BJ (cell line): ENCODE data around the gene ACVR2B. TPM values are rescaled to one million over a fixed set of nuclear protein-coding genes. Genes with fewer than 3 reads are reported as not detected.

Source experiments
- CTCF ChIA-PET: fragments of 350-600 bp; formaldehyde crosslinking; extraction: SDS; loops from one replicate; lab custom pipeline; 2021; ENCODE audit warnings: antibody characterized with exemption, inconsistent platforms; lab: Yijun Ruan, JAX
- POLR2A ChIA-PET: fragments of 300-600 bp; sonication (Branson Sonifier 250); formaldehyde crosslinking; extraction: SDS; loops from one replicate; lab custom pipeline; 2021; ENCODE audit warnings: antibody characterized with exemption; lab: Charles Lee
- DNase-seq: peaks from one replicate; pipeline ENCODE4 v3.0.0-alpha.2; 2011; ENCODE audit warnings: low read depth
- H3K27me3 ChIP-seq: 2 replicates; pipeline ENCODE4 v1.6.0; 2011; ENCODE audit warnings: low read length; ENCODE audit not compliant: control insufficient read depth, insufficient read depth
- H3K36me3 ChIP-seq: 2 replicates; pipeline ENCODE4 v1.5.1; 2011; ENCODE audit warnings: low read length; ENCODE audit not compliant: control insufficient read depth, insufficient read depth
- H3K4me3 ChIP-seq: 2 replicates; pipeline ENCODE4 v1.5.1; 2011; ENCODE audit warnings: low read depth, mild to moderate bottlenecking, control low read depth, low read length
- polyA plus RNA-seq: library from polyadenylated mRNA; depleted of rRNA; stranded (reverse); fragments of >200 nt; gene quantifications from 2 replicates; pipeline ENCODE4 v1.2.3, GENCODE V29; 2011
- TF ChIP-seq, protein P1 (sequence below): IDR thresholded peaks from 2 replicates; pipeline ENCODE4 v1.5.1; 2011; ENCODE audit warnings: low read depth, mild to moderate bottlenecking, control low read depth, inconsistent platforms, low read length, moderate library complexity; ENCODE audit not compliant: insufficient read depth

The ACVR2B gene
- polyA plus RNA-seq, 1 experiment: 1.6 TPM

DNA sequence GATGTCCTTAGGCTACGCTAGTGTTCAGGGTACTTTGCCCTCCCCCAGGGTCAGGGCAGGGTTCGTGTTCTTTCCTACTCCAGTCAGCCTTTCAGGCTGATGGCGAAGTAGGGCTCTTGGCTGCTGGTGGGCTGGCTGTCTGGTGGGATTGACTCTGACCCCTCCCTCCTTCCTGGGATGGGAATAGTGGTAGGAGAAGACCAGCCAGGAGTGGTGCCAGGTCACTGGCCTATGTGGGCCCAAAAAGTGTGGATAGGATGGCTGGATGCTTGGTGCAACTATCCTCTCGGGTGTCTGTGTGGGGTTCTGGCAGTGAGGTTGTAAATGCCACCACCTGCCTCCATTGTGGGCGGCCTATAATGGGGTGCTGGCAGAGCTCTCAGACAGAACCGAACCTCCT, 22.0 kb downstream of the ACVR2B start:
- TF ChIP-seq, protein P1, sequence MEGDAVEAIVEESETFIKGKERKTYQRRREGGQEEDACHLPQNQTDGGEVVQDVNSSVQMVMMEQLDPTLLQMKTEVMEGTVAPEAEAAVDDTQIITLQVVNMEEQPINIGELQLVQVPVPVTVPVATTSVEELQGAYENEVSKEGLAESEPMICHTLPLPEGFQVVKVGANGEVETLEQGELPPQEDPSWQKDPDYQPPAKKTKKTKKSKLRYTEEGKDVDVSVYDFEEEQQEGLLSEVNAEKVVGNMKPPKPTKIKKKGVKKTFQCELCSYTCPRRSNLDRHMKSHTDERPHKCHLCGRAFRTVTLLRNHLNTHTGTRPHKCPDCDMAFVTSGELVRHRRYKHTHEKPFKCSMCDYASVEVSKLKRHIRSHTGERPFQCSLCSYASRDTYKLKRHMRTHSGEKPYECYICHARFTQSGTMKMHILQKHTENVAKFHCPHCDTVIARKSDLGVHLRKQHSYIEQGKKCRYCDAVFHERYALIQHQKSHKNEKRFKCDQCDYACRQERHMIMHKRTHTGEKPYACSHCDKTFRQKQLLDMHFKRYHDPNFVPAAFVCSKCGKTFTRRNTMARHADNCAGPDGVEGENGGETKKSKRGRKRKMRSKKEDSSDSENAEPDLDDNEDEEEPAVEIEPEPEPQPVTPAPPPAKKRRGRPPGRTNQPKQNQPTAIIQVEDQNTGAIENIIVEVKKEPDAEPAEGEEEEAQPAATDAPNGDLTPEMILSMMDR: no peak
- Histone ChIP-seq H3K4me3 (no peak overlapping the region), H3K36me3 (peaks cover 2% of the 10 kb centered on the region), H3K27me3 (no peaks in the 10 kb centered on the region)
- CTCF ChIA-PET: no interaction called here
- DNase-seq: no peak
- POLR2A ChIA-PET: no interaction called here

DNA sequence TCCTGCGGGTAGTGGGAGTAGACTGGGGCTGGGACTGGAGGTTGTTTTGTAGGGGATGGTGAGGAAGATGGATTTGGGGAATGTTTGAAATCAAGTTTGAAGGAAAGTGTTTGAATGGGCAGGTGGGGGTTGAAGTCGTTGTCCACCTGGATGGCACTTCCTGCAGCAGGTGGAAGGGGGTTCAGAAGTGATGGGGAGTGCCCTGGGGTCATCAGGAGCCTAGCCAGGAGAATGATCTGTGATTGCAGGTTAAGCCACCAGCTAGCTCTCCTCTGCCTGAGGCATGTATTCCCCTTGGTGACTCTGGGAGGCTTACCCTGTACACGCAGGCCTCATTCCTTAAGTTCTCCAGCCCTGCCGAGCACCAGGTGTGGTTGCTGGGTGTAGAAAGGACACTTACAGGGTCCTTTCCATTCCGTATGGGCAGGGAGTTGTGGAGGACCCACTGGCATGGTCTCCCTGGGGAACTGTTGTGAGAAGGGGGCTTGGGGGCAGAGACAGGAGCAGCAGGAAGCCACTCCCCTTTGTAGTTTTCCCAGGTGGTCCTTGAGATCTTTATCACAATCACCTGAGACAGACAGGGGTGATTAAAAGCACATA, 22.6 kb downstream of the ACVR2B start:
- CTCF ChIA-PET: interaction anchor here (1.3 kb wide), 1 partner anchor 130 kb away, joined by 7 read pairs; the partner anchor contains the start of gene XYLB
- peaks cover 4% of the 10 kb centered on the region for H3K36me3 ChIP-seq
- no peak for DNase-seq
- POLR2A ChIA-PET: no interaction called here
- no peaks in the 10 kb centered on the region for H3K27me3 ChIP-seq
- TF ChIP-seq, protein P1: no peak
- H3K4me3 ChIP-seq: no peak overlapping the region

DNA sequence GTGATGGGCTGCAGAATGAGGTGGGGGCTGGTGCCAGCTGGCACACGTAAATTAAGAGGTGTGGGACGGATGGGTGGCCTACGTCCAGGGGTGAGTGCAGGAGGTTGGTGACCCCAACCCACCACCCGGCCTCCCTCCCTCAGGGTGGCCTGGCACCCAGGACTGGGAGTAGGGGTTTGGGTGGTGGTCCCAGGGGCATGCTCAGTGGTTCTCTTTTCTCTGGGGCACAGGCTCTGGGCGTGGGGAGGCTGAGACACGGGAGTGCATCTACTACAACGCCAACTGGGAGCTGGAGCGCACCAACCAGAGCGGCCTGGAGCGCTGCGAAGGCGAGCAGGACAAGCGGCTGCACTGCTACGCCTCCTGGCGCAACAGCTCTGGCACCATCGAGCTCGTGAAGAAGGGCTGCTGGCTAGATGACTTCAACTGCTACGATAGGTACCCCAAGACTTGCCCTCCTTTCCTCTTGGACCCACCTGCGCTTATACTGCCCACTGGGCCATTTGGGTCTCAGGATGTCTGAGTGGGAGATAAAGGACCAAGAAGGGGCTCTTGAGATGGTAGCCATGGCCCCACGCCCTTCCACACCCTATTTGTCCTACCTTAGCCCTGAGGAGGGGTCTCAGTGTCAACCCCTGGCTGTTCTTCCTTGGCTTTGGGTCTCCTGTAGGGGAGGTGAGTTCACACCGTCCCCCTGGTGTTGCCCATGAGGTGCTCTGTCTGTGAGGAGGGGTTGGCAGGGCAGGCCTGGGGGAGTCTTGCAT, 23.5 kb downstream of the ACVR2B start:
- ChIA-PET POLR2A (no interaction called here), CTCF (interaction anchor here (0.9 to 1.3 kb wide), 2 partner anchors 19 to 131 kb away, joined by 3 to 7 read pairs; partner anchors contain the start of genes EXOG and XYLB)
- TF ChIP-seq, protein P1: no peak
- no peak overlapping the region for H3K4me3 ChIP-seq
- no peak for DNase-seq
- H3K36me3 ChIP-seq: peaks cover 10% of the 10 kb centered on the region
- no peaks in the 10 kb centered on the region for H3K27me3 ChIP-seq

DNA sequence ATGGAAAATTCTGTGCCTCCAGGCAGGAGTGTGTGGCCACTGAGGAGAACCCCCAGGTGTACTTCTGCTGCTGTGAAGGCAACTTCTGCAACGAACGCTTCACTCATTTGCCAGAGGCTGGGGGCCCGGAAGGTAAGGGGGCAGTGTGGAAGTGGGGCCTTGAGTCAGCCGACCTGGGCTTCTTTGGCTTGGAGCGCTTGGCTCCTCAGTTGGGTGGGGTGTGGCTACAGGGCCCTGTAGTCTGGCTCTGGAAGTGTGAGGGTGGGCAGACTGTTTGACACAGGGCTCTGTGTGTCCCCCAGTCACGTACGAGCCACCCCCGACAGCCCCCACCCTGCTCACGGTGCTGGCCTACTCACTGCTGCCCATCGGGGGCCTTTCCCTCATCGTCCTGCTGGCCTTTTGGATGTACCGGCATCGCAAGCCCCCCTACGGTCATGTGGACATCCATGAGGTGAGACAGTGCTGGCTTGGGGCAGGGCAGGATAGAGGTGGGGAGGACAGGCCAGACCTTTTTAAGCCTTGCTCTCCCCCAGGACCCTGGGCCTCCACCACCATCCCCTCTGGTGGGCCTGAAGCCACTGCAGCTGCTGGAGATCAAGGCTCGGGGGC, 24.3 kb downstream of the ACVR2B start:
- Histone ChIP-seq H3K4me3 (no peak overlapping the region), H3K27me3 (no peaks in the 10 kb centered on the region), H3K36me3 (peaks cover 14% of the 10 kb centered on the region)
- no peak for DNase-seq
- TF ChIP-seq, protein P1: no peak
- ChIA-PET POLR2A (no interaction called here), CTCF (interaction anchor here (0.9 to 6.5 kb wide), 3 partner anchors 19 to 132 kb away, joined by 3 to 112 read pairs (median 7); partner anchors contain the start of genes EXOG and XYLB)

DNA sequence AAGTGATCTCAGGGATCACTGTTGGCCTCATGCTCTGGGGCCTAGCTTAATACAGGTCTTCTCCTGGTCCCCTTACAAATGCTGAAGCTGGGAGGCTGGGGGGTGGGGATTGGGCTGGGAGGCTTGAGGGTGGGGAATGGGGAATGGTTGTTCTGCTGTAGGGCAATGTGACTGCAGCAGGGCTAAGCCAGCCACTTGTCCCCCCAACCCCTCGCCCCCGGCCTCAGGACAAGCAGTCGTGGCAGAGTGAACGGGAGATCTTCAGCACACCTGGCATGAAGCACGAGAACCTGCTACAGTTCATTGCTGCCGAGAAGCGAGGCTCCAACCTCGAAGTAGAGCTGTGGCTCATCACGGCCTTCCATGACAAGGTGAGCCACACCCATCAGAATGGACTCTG, 25.2 kb downstream of the ACVR2B start:
- ChIA-PET CTCF (interaction anchor here (1.9 to 6.5 kb wide), 5 partner anchors 9 to 475 kb away, joined by 5 to 112 read pairs (median 32); partner anchors contain the start of genes EXOG and XYLB), POLR2A (no interaction called here)
- TF ChIP-seq, protein P1: no peak
- DNase-seq: no peak
- Histone ChIP-seq H3K4me3 (no peak overlapping the region), H3K36me3 (peaks cover 14% of the 10 kb centered on the region), H3K27me3 (no peaks in the 10 kb centered on the region)
